Measurements from ENCODE around the gene LYST.

GRCh38 chr1:235617808-235618207 is 248.9 kb downstream of the LYST start:
- TF ChIP-seq POLR2A (IDR thresholded peaks at IDR 0.05; ENCODE audit: low read depth, low read length), result no peak
- TF ChIP-seq POLR2AphosphoS5 (IDR thresholded peaks at IDR 0.05; ENCODE audit: low read depth, low read length), result no peak
- no peak for TF ChIP-seq TAF1 (IDR thresholded peaks at IDR 0.05; ENCODE audit: borderline replicate concordance, low read depth, low read length)
